Hematopoietic multipotent progenitor cell treated with erythropoietin and hydrocortisone succinate and interleukin-3 and kit ligand, for 15 days (in vitro differentiated cells): ENCODE measurements around the gene COASY.

Experiments
- DNase-seq: peaks from one replicate; pipeline ENCODE4 v3.0.0-alpha.2; 2015; ENCODE audit warnings: low spot score

Gene COASY

GRCh38 chr17:42613699-42614295, 51.8 kb downstream of the COASY start:
- DNase-seq = no peak
